Neutrophil (primary cell): ENCODE data around the gene TMEM178A.

Source experiments
- H3K27ac ChIP-seq: fragments of 200-600 bp; sonication (generic); 2 replicates; pipeline ENCODE4 v1.5.1; 2016; ENCODE audit warnings: mild to moderate bottlenecking, moderate library complexity
- H3K27me3 ChIP-seq: fragments of 200-600 bp; sonication (generic); 2 replicates; pipeline ENCODE4 v1.6.0; 2016; ENCODE audit warnings: mild to moderate bottlenecking
- H3K36me3 ChIP-seq: fragments of 200-600 bp; sonication (generic); 2 replicates; pipeline ENCODE4 v1.5.1; 2017
- H3K4me1 ChIP-seq, 2 experiments: fragments of 200-600 bp in 1 of 2; sonication (generic) in 1 of 2; 1 replicate in 1 of 2; 2 replicates in 1 of 2; pipeline versions ENCODE4 v1.5.1 to v1.6.1; 2013 to 2016; ENCODE audit warnings: low read depth in 1 of 2, low read length in 1 of 2, mild to moderate bottlenecking in 1 of 2, moderate library complexity in 1 of 2; ENCODE audit not compliant: control insufficient read depth in 1 of 2, insufficient read depth in 1 of 2
- H3K4me3 ChIP-seq, 2 experiments: fragments of 200-600 bp in 1 of 2; sonication (generic) in 1 of 2; 1 replicate in 1 of 2; 2 replicates in 1 of 2; pipeline ENCODE4 v1.5.1; 2013 to 2016; ENCODE audit warnings: low read depth in 1 of 2, low read length in 1 of 2, mild to moderate bottlenecking in 1 of 2, moderate library complexity in 1 of 2
- H3K9me3 ChIP-seq: fragments of 200-600 bp; sonication (generic); 2 replicates; pipeline ENCODE4 v1.5.1; 2016
- TF ChIP-seq, protein P1 (sequence below): fragments of 200-600 bp; sonication (generic); IDR thresholded peaks from 2 replicates; pipeline ENCODE4 v1.5.1; 2016; ENCODE audit warnings: antibody characterized with exemption

Gene TMEM178A

DNA sequence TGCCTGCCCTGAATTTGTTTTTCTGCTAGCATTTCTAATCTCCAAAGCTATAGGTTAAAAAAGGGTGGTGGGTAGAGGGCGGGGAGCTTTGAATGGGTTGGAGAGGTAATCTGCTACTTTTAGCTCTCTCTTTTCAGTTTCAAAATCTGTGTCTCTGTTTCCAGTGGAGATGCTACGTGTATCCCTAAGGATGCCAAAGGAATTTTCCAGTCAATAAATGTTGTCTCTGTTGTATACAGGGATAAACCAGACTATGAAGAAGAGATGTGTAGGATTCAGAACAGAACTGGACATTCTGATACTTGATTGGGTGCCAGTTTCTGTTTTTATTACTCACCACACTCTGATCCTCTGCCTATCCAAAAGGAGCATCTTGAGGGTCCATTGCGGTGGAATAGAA, 50.1 kb downstream of the TMEM178A start:
- H3K27ac ChIP-seq, result no peak overlapping the region
- no peaks in the 10 kb centered on the region for H3K9me3 ChIP-seq
- no peaks in the 10 kb centered on the region for H3K36me3 ChIP-seq
- no peaks in the 10 kb centered on the region for H3K4me1 ChIP-seq
- no peaks in the 10 kb centered on the region for H3K27me3 ChIP-seq
- TF ChIP-seq, protein P1, sequence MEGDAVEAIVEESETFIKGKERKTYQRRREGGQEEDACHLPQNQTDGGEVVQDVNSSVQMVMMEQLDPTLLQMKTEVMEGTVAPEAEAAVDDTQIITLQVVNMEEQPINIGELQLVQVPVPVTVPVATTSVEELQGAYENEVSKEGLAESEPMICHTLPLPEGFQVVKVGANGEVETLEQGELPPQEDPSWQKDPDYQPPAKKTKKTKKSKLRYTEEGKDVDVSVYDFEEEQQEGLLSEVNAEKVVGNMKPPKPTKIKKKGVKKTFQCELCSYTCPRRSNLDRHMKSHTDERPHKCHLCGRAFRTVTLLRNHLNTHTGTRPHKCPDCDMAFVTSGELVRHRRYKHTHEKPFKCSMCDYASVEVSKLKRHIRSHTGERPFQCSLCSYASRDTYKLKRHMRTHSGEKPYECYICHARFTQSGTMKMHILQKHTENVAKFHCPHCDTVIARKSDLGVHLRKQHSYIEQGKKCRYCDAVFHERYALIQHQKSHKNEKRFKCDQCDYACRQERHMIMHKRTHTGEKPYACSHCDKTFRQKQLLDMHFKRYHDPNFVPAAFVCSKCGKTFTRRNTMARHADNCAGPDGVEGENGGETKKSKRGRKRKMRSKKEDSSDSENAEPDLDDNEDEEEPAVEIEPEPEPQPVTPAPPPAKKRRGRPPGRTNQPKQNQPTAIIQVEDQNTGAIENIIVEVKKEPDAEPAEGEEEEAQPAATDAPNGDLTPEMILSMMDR, result no peak
- H3K4me3 ChIP-seq, result no peak overlapping the region

DNA sequence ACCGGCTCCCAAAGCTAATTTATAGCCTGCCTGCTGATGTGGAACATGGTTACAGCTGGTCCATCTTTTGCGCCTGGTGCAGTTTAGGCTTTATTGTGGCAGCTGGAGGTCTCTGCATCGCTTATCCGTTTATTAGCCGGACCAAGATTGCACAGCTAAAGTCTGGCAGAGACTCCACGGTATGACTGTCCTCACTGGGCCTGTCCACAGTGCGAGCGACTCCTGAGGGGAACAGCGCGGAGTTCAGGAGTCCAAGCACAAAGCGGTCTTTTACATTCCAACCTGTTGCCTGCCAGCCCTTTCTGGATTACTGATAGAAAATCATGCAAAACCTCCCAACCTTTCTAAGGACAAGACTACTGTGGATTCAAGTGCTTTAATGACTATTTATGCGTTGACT, 51.4 kb downstream of the TMEM178A start:
- Histone ChIP-seq H3K27ac (no peak overlapping the region), H3K4me3 (no peak overlapping the region), H3K27me3 (no peaks in the 10 kb centered on the region), H3K9me3 (no peaks in the 10 kb centered on the region), H3K36me3 (no peaks in the 10 kb centered on the region), H3K4me1 (no peaks in the 10 kb centered on the region)
- TF ChIP-seq, protein P1, result no peak

DNA sequence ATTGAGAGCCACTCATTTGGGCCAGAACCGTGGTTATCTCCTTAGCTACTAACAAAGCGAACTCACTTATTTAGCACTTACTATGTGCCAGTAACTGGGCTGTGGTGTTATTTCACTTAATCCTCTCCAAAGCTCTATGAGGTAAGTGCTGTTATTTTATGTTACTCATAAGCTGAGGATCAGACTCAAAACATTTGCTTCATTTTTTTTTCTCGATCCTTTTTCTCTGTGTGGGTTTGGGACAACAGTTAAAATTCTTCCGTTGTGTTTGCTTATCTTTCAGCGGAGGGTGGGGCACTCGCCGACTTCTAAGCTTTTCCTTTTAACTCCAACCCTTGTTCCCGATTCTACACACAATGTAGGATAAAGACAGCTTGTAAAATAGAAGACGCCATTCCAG, 52.8 kb downstream of the TMEM178A start:
- H3K4me1 ChIP-seq, result no peaks in the 10 kb centered on the region
- TF ChIP-seq, protein P1, result no peak
- H3K36me3 ChIP-seq, result no peaks in the 10 kb centered on the region

DNA sequence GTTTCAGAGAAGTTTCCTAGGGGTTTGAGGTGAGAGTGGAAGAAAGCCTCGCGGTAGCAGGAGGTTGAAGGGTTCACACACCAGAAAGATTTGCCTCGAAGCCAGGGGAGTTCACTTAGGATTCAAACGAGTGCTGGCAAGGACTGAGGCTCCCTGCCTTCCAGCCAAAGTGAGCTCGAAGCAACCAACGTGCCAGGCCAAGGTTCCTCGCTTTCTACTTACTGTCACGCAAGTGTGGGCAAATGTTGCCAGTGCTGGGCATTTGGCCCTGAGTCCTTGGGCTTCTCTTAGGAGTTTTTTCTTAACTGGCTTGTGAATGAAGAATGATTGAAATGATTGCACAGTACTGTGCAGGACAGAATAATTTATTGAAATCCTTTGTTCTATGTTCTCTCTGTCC, 53.6 kb downstream of the TMEM178A start:
- TF ChIP-seq, protein P1, result no peak

More for the DNA sequence above, 52.8 kb downstream of the TMEM178A start:
- Histone ChIP-seq H3K27ac (no peak overlapping the region), H3K9me3 (no peaks in the 10 kb centered on the region), H3K4me3 (no peak overlapping the region), H3K27me3 (no peaks in the 10 kb centered on the region)

DNA sequence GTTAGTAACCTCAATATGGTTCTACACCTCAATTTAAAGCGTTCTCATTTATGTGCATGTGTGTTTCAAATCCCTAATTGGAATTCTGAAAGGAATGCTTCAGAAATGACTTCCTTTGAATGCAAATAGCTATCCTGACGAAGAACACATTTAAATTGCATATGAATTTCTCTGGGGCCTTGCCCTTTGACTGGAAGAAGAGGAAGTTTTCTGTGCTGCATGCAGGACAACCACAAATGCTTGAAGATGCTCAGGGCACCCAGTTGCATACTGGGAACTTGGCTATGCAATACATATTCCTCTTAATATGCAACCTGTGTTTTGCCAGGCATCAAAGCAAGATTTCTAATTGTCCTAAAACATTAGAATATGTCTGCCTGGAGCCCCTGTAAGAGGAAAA, 55.3 kb downstream of the TMEM178A start:
- Histone ChIP-seq H3K4me1 (no peaks in the 10 kb centered on the region), H3K4me3 (no peak overlapping the region), H3K9me3 (no peaks in the 10 kb centered on the region), H3K27ac (no peak overlapping the region), H3K36me3 (no peaks in the 10 kb centered on the region), H3K27me3 (no peaks in the 10 kb centered on the region)
- TF ChIP-seq, protein P1, result no peak

More for the DNA sequence above, 53.6 kb downstream of the TMEM178A start:
- Histone ChIP-seq H3K9me3 (no peaks in the 10 kb centered on the region), H3K4me3 (no peak overlapping the region), H3K36me3 (no peaks in the 10 kb centered on the region), H3K27ac (no peak overlapping the region), H3K4me1 (no peaks in the 10 kb centered on the region), H3K27me3 (no peaks in the 10 kb centered on the region)

DNA sequence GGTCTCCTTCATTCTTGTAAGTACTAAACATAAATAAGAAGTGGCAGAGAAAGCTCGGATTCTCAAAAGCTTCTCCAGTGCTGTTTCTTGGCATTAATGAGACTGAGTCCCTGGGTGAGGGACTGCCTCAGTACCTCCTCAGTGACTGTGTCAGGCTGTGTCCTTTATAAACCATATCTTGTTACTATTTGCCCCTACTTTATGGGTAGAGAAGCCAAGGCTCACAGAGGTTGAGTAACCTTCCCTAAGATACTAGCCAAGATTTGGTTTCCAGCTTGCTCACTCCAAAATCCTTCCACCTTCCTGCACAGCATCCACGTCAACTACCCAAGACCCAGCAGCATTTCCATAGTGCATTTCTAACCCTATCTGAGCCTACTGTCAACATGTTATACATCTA, 57.8 kb downstream of the TMEM178A start:
- Histone ChIP-seq H3K4me1 (no peaks in the 10 kb centered on the region), H3K9me3 (no peaks in the 10 kb centered on the region), H3K4me3 (no peak overlapping the region), H3K36me3 (no peaks in the 10 kb centered on the region), H3K27ac (no peak overlapping the region), H3K27me3 (no peaks in the 10 kb centered on the region)
- TF ChIP-seq, protein P1, result no peak
